ENCODE results near the gene CES2.

DNA sequence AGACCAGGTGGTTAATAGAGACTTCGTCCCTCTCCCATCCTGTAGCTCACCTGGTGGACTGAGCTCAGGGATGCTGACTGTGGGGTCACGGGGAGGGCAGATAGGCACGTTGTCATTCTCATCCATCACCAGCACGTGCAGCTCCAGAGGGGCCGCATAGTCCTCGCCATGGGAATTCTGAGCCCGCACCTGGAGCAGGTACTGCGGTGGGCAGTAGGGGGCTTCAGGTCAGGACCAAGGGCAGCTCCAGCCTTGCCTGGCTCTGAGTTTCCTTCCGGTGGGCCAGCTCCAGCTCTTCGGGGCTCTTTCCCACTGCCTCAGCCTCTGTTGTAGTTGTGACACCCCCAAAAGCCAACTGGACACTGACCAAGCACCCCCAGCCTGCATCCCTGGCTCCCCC is 22.2 kb upstream of the CES2 start:
- TF ChIP-seq, protein P1, sequence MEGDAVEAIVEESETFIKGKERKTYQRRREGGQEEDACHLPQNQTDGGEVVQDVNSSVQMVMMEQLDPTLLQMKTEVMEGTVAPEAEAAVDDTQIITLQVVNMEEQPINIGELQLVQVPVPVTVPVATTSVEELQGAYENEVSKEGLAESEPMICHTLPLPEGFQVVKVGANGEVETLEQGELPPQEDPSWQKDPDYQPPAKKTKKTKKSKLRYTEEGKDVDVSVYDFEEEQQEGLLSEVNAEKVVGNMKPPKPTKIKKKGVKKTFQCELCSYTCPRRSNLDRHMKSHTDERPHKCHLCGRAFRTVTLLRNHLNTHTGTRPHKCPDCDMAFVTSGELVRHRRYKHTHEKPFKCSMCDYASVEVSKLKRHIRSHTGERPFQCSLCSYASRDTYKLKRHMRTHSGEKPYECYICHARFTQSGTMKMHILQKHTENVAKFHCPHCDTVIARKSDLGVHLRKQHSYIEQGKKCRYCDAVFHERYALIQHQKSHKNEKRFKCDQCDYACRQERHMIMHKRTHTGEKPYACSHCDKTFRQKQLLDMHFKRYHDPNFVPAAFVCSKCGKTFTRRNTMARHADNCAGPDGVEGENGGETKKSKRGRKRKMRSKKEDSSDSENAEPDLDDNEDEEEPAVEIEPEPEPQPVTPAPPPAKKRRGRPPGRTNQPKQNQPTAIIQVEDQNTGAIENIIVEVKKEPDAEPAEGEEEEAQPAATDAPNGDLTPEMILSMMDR (IDR thresholded peaks at IDR 0.05) = no peak
- TF ChIP-seq EZH2 (IDR thresholded peaks at IDR 0.05; ENCODE audit: borderline replicate concordance, insufficient read depth, low read depth, low read length, poor library complexity, severe bottlenecking) = no peak

Measured in B cell (primary cell).